Measurements from ENCODE around the gene RASGRF1.

The RASGRF1 gene

GRCh38 chr15:79057050-79057449 is 33.5 kb downstream of the RASGRF1 start:
- Histone ChIP-seq H3K27me3 (replicated peaks; ENCODE audit: insufficient read depth, low read length) (no peaks in the 10 kb centered on the region), H3K27ac (ENCODE audit: low read length) (no peak overlapping the region), H3K9me2 (replicated peaks; ENCODE audit: insufficient read depth, low read length) (no peaks in the 10 kb centered on the region), H4K20me1 (ENCODE audit: insufficient read depth, low read length) (no peaks in the 10 kb centered on the region), H3K79me2 (ENCODE audit: low read length) (no peaks in the 10 kb centered on the region), H3K36me3 (replicated peaks; ENCODE audit: insufficient read depth, low read length) (no peaks in the 10 kb centered on the region), H2AFZ (ENCODE audit: low read length) (no peak overlapping the region), H3K9ac (ENCODE audit: low read length) (no peak overlapping the region), H3F3A (ENCODE audit: insufficient read depth, low read length) (no peaks in the 10 kb centered on the region), H3K9me3 (replicated peaks; ENCODE audit: insufficient read depth, low read length) (no peaks in the 10 kb centered on the region), H3K4me2 (ENCODE audit: low read depth, low read length) (no peak overlapping the region), H3K4me1 (ENCODE audit: low read length) (no peaks in the 10 kb centered on the region), H3K4me3 (ENCODE audit: low read length) (no peak overlapping the region)
- TF ChIP-seq CTCF (IDR thresholded peaks at IDR 0.05; ENCODE audit: low read length) (no peak), EZH2 (optimal IDR thresholded peaks at IDR 0.05; ENCODE audit: low read depth, low read length) (no peak), EZH2phosphoT487 (IDR thresholded peaks at IDR 0.05; ENCODE audit: low read length) (no peak)
- no peak for DNase-seq

GRCh38 chr15:79054350-79054749 is 36.2 kb downstream of the RASGRF1 start:
- Histone ChIP-seq H3K4me1 (ENCODE audit: low read length) (no peaks in the 10 kb centered on the region), H2AFZ (ENCODE audit: low read length) (no peak overlapping the region), H3K79me2 (ENCODE audit: low read length) (no peaks in the 10 kb centered on the region), H3K9ac (ENCODE audit: low read length) (no peak overlapping the region), H4K20me1 (ENCODE audit: insufficient read depth, low read length) (no peaks in the 10 kb centered on the region), H3K27me3 (replicated peaks; ENCODE audit: insufficient read depth, low read length) (no peaks in the 10 kb centered on the region), H3K4me3 (ENCODE audit: low read length) (no peak overlapping the region), H3K4me2 (ENCODE audit: low read depth, low read length) (no peak overlapping the region), H3F3A (ENCODE audit: insufficient read depth, low read length) (no peaks in the 10 kb centered on the region), H3K36me3 (replicated peaks; ENCODE audit: insufficient read depth, low read length) (no peaks in the 10 kb centered on the region), H3K27ac (ENCODE audit: low read length) (no peak overlapping the region), H3K9me3 (replicated peaks; ENCODE audit: insufficient read depth, low read length) (no peaks in the 10 kb centered on the region), H3K9me2 (replicated peaks; ENCODE audit: insufficient read depth, low read length) (no peaks in the 10 kb centered on the region)
- DNase-seq: no peak
- no peak for TF ChIP-seq EZH2phosphoT487 (IDR thresholded peaks at IDR 0.05; ENCODE audit: low read length)
- no peak for TF ChIP-seq CTCF (IDR thresholded peaks at IDR 0.05; ENCODE audit: low read length)
- TF ChIP-seq EZH2 (optimal IDR thresholded peaks at IDR 0.05; ENCODE audit: low read depth, low read length): no peak

GRCh38 chr15:79053894-79054293 is 36.7 kb downstream of the RASGRF1 start:
- Histone ChIP-seq H4K20me1 (ENCODE audit: insufficient read depth, low read length) (no peaks in the 10 kb centered on the region), H3K79me2 (ENCODE audit: low read length) (no peaks in the 10 kb centered on the region), H3K27me3 (replicated peaks; ENCODE audit: insufficient read depth, low read length) (no peaks in the 10 kb centered on the region), H3K4me1 (ENCODE audit: low read length) (no peaks in the 10 kb centered on the region), H3K9ac (ENCODE audit: low read length) (no peak overlapping the region), H3K4me3 (ENCODE audit: low read length) (no peak overlapping the region), H2AFZ (ENCODE audit: low read length) (no peak overlapping the region), H3K36me3 (replicated peaks; ENCODE audit: insufficient read depth, low read length) (no peaks in the 10 kb centered on the region), H3K27ac (ENCODE audit: low read length) (no peak overlapping the region), H3F3A (ENCODE audit: insufficient read depth, low read length) (no peaks in the 10 kb centered on the region), H3K9me2 (replicated peaks; ENCODE audit: insufficient read depth, low read length) (no peaks in the 10 kb centered on the region), H3K4me2 (ENCODE audit: low read depth, low read length) (no peak overlapping the region), H3K9me3 (replicated peaks; ENCODE audit: insufficient read depth, low read length) (no peaks in the 10 kb centered on the region)
- TF ChIP-seq EZH2phosphoT487 (IDR thresholded peaks at IDR 0.05; ENCODE audit: low read length): no peak
- TF ChIP-seq CTCF (IDR thresholded peaks at IDR 0.05; ENCODE audit: low read length): no peak
- TF ChIP-seq EZH2 (optimal IDR thresholded peaks at IDR 0.05; ENCODE audit: low read depth, low read length): no peak
- DNase-seq: no peak

Measured in MM.1S (cell line).